Upper lobe of left lung (tissue), 6 donors: ENCODE measurements around the gene ZWILCH. TPM values are rescaled to one million over a fixed set of nuclear protein-coding genes. Genes with fewer than 3 reads are reported as not detected.

ENCODE experiments used
- ATAC-seq, 2 donors: fragments of 200-7000 bp; cut with Tn5 transposase; one replicate each; pipeline ENCODE4 v1.9.1; 2022; ENCODE audit warnings: mild to moderate bottlenecking in 2 of 2, moderate library complexity in 2 of 2; ENCODE audit not compliant: low FRiP score in 2 of 2
- DNase-seq, 2 donors: peaks; one replicate each; pipeline ENCODE4 v3.0.0-alpha.2; 2019 to 2020
- H3K27ac ChIP-seq, 4 donors: fragments of 200-600 bp; sonication (generic); one replicate each; pipeline ENCODE4 v1.5.1; 2016 to 2019
- H3K27me3 ChIP-seq, 4 donors: fragments of 200-600 bp; sonication (generic); one replicate each; pipeline ENCODE4 v1.5.1; 2017 to 2019
- H3K36me3 ChIP-seq, 4 donors: fragments of 200-600 bp; sonication (generic); one replicate each; pipeline ENCODE4 v1.5.1; 2016 to 2019
- H3K4me1 ChIP-seq, 4 donors: fragments of 200-600 bp; sonication (generic); one replicate each; pipeline ENCODE4 v1.5.1; 2018 to 2019
- H3K4me3 ChIP-seq, 4 donors: fragments of 200-600 bp; sonication (generic); one replicate each; pipeline ENCODE4 v1.5.1; 2017 to 2019; ENCODE audit warnings: mild to moderate bottlenecking in 2 of 4, moderate library complexity in 1 of 4
- H3K9me3 ChIP-seq, 4 donors: fragments of 200-600 bp; sonication (generic); one replicate each; pipeline ENCODE4 v1.5.1; 2018 to 2019
- CTCF ChIP-seq, 6 experiments: fragments of 450-650 bp in 4 of 6; fragments of 200-600 bp in 2 of 6; sonication (generic) in 2 of 6; IDR thresholded peaks; one replicate each; pipeline ENCODE4 v1.5.1; 2016 to 2019; ENCODE audit warnings: antibody characterized with exemption in 6 of 6
- EP300 ChIP-seq, 4 donors: sonication (generic); formaldehyde crosslinking; IDR thresholded peaks; one replicate each; pipeline ENCODE4 v1.5.1; 2017; ENCODE audit warnings: antibody characterized with exemption in 4 of 4, control low read depth in 2 of 4
- POLR2A ChIP-seq, 4 donors: fragments of 450-650 bp; IDR thresholded peaks; one replicate each; pipeline ENCODE4 v1.5.1; 2016 to 2017; ENCODE audit warnings: antibody characterized with exemption in 4 of 4, mild to moderate bottlenecking in 2 of 4
- POLR2AphosphoS5 ChIP-seq, 2 donors: sonication (generic); formaldehyde crosslinking; IDR thresholded peaks; one replicate each; pipeline ENCODE4 v1.5.1; 2017; ENCODE audit warnings: antibody characterized with exemption in 2 of 2
- WGBS, 2 donors: methylation state at CpG; one replicate each; pipeline ENCODE4 v1.1.5; 2017 to 2018; 5-methylcytosine and 5-hydroxymethylcytosine counted together
- total RNA-seq, 6 donors: library from RNA; depleted of rRNA in 4 of 6; stranded (reverse); fragments of >200 nt in 4 of 6; gene quantifications; one replicate each; pipeline versions ENCODE4 v1.1.0 to v1.2.1, GENCODE V29; 2016 to 2021
- donor health status: DM: no; HTN: no; CAD: no; lungs with moderate emphysema.
- donor health status: DM: no; HTN: yes; CAD: no; lungs with severe emphysema.

Gene ZWILCH
- total RNA-seq, 6 donors from 2014 or later, result 0.33 to 6.3 (median 5.1) TPM

DNA sequence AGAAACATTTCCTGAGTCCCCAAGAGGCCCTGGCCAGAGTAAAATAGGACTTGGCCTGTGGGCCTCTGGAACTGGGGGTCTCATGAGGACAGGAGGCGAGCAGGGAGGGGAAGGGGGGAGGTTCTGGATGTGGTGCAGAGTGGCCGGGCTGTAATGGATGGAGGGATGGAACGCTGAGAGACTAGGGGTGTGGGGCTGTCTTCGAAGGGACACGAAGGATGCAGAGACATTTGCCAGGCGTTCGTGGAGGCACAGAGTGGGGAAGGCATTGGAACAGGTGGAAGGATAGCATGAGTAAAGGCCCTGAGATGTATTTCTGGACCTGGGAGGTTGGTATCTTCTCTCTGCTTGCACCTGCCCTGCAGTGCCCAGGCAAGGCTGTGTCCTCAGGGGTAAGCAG, 62.8 kb downstream of the ZWILCH start:
- no peak for DNase-seq
- no peak overlapping the region for H3K27ac ChIP-seq

GRCh38 chr15:66569461-66570137, 64.5 kb downstream of the ZWILCH start:
- WGBS, 2 donors, result 97 to 98% methylated on average over 6 to 9 of the region's 9 CpGs
- H3K36me3 ChIP-seq, result no peaks in the 10 kb centered on the region
- DNase-seq (no peak), ATAC-seq (no peak)
- TF ChIP-seq POLR2AphosphoS5 (IDR thresholded peaks at IDR 0.05) (no peak), POLR2A (IDR thresholded peaks at IDR 0.05) (no peak), EP300 (IDR thresholded peaks at IDR 0.05) (no peak), CTCF (IDR thresholded peaks at IDR 0.05) (no peak)
- H3K4me3 ChIP-seq, result no peak overlapping the region
- peaks cover 4 to 12% (median 8%) of the 10 kb centered on the region in 4 donors for H3K4me1 ChIP-seq
- H3K27ac ChIP-seq, result no peak overlapping the region
- no peaks in the 10 kb centered on the region for H3K9me3 ChIP-seq
- H3K27me3 ChIP-seq, result no peaks in the 10 kb centered on the region

More for the DNA sequence above, 62.8 kb downstream of the ZWILCH start:
- ATAC-seq, result no peak
- TF ChIP-seq CTCF (IDR thresholded peaks at IDR 0.05) (no peak), POLR2AphosphoS5 (IDR thresholded peaks at IDR 0.05) (no peak), EP300 (IDR thresholded peaks at IDR 0.05) (no peak), POLR2A (IDR thresholded peaks at IDR 0.05) (no peak)
- H3K4me1 ChIP-seq, result peaks cover 4 to 8% (median 6%) of the 10 kb centered on the region in 4 donors
- H3K27me3 ChIP-seq, result no peaks in the 10 kb centered on the region
- no peaks in the 10 kb centered on the region for H3K9me3 ChIP-seq
- H3K36me3 ChIP-seq, result no peaks in the 10 kb centered on the region
- WGBS, 2 donors, result 89 to 91% methylated on average over 7 of the region's 7 CpGs
- no peak overlapping the region for H3K4me3 ChIP-seq

DNA sequence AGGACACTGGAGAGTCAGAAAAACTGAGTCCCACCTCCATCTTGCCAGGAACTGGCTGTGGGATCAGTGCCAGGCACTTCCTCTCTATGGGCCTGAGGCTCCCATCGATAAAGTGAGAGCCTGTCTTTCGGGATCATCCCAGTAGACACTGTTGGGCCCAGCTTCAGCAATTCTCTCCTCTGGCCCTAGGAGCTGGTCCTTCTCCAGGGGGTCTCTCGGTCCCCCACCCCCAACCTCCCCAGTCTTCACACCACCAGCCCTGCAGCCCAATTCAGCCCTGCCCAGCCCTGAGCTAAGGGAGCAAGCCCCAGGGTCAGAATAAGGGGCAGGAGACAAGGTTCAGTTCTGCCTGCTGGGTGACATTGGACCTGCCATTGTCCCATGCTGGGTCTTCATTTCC, 65.2 kb downstream of the ZWILCH start:
- Histone ChIP-seq H3K4me3 (no peak overlapping the region), H3K4me1 (peaks cover 4 to 12% (median 8%) of the 10 kb centered on the region in 4 donors), H3K27me3 (no peaks in the 10 kb centered on the region), H3K27ac (no peak overlapping the region), H3K9me3 (no peaks in the 10 kb centered on the region), H3K36me3 (no peaks in the 10 kb centered on the region)
- TF ChIP-seq EP300 (IDR thresholded peaks at IDR 0.05) (no peak), POLR2AphosphoS5 (IDR thresholded peaks at IDR 0.05) (no peak), POLR2A (IDR thresholded peaks at IDR 0.05) (no peak), CTCF (IDR thresholded peaks at IDR 0.05) (no peak)
- WGBS, 2 donors, result 77 to 96% methylated on average over 2 to 3 of the region's 3 CpGs
- DNase-seq (no peak), ATAC-seq (no peak)

- H3K4me3 ChIP-seq, result no peak overlapping the region
- no peaks in the 10 kb centered on the region for H3K9me3 ChIP-seq
- TF ChIP-seq POLR2AphosphoS5 (IDR thresholded peaks at IDR 0.05) (no peak), EP300 (IDR thresholded peaks at IDR 0.05) (no peak), CTCF (IDR thresholded peaks at IDR 0.05) (no peak), POLR2A (IDR thresholded peaks at IDR 0.05) (no peak)
- no peaks in the 10 kb centered on the region for H3K36me3 ChIP-seq
- no peak overlapping the region for H3K27ac ChIP-seq
- DNase-seq (no peak), ATAC-seq (no peak)
- 77 to 91% methylated on average over 5 to 6 of the region's 6 CpGs for WGBS, 2 donors
- no peaks in the 10 kb centered on the region for H3K27me3 ChIP-seq
- H3K4me1 ChIP-seq, result peaks cover 4 to 12% (median 8%) of the 10 kb centered on the region in 4 donors
These were observed 65.8 kb downstream of the ZWILCH start for GRCh38 chr15:66570842-66571478.
